Activated naive CD4-positive, alpha-beta T cell treated with Interleukin-2 at 50 U/mL for 16 hours (primary cell): ENCODE results near the gene DNAJC28.
"Not testable (repeated sequence)": the region's sequence is repeated elsewhere in the genome, so short reads cannot be mapped to it uniquely, and the experiment has no call there.

Experiments used
- DNase-seq: peaks from one replicate; pipeline ENCODE4 v3.0.0-alpha.2; 2020

Gene DNAJC28

GRCh38 chr21:33491373-33492102, at the start of gene DNAJC28:
Gene DNAJC28 (minus strand): TSS chr21:33491716. CDS start chr21:33489393, 2,323 bp downstream.
- DNase-seq = peak; percentile 94

DNA sequence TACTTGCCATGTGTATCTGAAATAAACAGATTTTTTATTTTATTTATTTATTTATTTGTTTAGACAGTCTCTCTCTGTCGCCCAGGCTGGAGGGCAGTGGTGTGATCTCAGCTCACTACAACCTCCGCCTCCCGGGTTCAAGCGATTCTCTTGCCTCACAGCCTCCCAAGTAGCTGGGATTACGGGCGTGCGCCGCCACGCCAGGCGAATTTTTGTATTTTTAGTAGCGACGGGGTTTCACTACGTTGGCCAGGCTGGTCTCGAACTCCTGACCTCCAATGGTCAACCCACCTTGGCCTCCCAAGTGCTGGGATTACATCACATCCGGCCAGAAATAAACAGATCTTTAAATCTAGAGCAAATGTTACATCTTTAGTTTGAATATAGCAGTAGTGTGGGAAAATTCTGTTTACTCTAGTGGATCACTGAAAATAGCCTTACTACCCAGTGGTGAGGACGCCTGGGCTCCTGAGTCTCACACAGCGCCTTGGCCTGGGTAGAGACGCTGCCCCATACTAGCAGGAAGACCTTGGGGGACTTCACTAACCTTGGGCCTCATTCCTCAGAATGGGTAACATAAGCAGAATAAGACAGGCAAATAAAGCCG, 49.7 kb upstream of the DNAJC28 start:
- peak; percentile 21 for DNase-seq

GRCh38 chr21:33540711-33541104, 49.2 kb upstream of the DNAJC28 start:
- no peak for DNase-seq

- no peak for DNase-seq
Observed at GRCh38 chr21:33539616-33540015, 48.1 kb upstream of the DNAJC28 start.

DNA sequence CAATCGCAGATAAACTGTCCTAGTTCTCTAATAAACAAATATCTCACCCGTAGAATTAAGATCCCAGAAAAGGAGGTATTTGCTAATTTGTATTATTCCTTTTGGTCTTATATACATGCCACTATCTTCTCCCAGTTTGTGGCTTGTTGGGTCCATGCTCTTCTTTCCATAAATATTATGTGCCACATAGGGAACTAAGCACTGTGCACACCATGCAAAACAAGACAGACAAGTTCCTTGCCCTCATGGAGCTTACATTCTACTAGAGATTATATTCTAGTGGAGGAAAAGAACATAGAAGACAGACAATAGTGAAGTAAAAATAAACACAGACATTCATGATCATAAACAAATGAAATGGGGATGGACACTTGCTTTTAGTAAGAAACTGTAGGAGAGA, 45.7 kb upstream of the DNAJC28 start:
- DNase-seq = no peak

GRCh38 chr21:33531007-33531406, 39.5 kb upstream of the DNAJC28 start:
- DNase-seq = no peak

GRCh38 chr21:33522953-33523349, 31.4 kb upstream of the DNAJC28 start:
- DNase-seq = no peak

- no peak for DNase-seq
Observed at GRCh38 chr21:33522297-33522952, 30.9 kb upstream of the DNAJC28 start.

- DNase-seq = no peak
Observed at GRCh38 chr21:33518899-33519298, 27.4 kb upstream of the DNAJC28 start.

- DNase-seq = no peak
Observed at GRCh38 chr21:33514229-33514628, 22.7 kb upstream of the DNAJC28 start.

- no peak for DNase-seq
Observed at GRCh38 chr21:33512481-33512880, 21.0 kb upstream of the DNAJC28 start.

- DNase-seq = no peak
Observed at GRCh38 chr21:33511639-33512038, 20.1 kb upstream of the DNAJC28 start.

GRCh38 chr21:33510826-33511225, 19.3 kb upstream of the DNAJC28 start:
- no peak for DNase-seq

- DNase-seq = not testable (repeated sequence)
Observed at GRCh38 chr21:33507003-33507402, 15.5 kb upstream of the DNAJC28 start.

DNA sequence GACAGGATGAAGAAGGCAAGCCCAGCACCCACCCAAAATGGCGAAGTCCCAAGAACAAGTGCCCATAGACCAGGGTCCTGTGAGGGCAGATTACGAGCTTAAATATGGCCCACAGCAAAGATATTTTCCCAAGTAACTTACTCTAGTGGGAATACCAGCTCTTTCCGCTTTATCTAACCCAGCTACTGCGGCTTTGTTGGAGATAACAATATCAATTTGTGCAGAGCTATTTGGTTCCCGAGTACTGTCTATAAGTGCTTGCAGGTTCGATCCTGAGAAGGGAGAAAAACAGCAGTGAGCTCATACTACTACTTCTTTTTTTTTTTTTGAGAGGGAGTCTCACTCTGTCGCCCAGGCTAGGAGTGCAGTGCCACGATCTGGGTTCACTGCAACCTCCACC, 14.3 kb upstream of the DNAJC28 start:
- DNase-seq = no peak

DNA sequence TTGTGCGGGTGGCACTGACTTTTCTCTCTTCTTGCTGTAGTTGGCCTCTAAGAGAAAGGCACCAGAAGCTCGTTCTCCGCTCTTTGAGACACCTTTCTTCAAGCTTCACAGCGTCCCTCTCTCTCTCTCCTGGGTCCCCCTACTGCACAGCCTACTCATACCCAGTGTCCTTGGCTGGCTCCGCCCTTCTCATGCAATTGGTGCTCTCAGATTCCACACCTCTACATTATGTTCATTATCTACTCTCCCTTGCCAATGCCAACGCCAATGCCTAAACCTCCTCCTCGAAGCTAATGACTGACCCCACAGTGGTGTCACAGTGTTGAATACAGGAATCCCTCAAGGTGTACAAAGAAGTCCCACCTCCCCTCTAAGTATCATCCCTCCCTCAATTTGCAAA, 4.8 kb upstream of the DNAJC28 start:
- DNase-seq = no peak

GRCh38 chr21:33495743-33496142, 4.2 kb upstream of the DNAJC28 start:
- no peak for DNase-seq

DNA sequence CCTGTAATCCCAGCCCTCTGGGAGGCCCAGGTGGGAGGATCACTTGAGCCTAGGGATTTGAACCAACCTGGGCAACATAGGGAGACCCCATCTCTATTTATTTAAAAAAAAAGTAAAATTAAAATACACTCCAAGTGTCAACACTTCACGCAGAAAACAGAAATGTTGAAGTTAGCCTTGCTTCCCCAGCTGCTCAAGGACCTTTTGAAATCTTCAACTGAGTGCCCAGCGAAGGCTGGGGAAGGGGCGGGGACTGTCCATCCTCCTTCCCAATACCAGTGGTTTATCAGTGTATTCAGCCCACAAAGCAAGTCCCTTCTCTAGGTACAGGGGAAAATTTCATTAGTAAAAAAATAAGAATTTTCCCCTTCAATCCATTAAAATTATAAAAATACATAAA, 2.2 kb upstream of the DNAJC28 start:
- DNase-seq = no peak

- no peak for DNase-seq
Observed at GRCh38 chr21:33492571-33492970, 1.1 kb upstream of the DNAJC28 start.

GRCh38 chr21:33490991-33491372, 534 bp downstream of the DNAJC28 start:
- DNase-seq = no peak

GRCh38 chr21:33488936-33489335, 2.6 kb downstream of the DNAJC28 start:
- no peak for DNase-seq

- no peak for DNase-seq
Observed at GRCh38 chr21:33487996-33488395, 3.5 kb downstream of the DNAJC28 start.

DNA sequence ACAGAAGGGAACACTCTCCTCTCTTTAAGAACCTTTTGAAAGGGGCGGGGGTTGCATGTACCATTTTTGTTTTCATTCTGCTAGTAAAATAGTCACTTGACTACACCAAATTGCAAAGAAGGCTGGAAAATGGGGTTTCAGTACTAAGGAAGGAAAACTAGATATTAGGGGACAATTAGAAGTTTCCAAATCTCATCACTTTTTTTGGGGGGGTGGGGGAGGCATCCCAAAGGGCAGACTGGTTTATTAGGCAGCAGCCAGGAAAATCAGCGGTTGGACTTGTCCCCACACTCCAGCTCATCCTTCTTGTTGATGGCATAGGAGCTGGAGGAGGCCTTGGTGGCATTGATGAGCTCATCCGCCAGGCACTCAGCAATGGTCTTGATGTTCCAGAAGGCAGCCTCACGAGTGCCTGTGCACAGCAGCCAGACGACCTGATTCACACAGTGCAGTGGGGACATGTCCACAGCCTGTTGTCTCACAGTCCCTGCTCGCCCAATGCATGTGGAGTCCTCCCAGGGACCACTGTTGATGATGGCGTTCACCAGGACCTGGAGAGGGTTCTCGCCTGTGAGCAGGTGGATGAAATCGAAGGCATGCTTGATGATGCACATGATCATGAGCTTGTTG, 10.1 kb downstream of the DNAJC28 start:
- no peak for DNase-seq
